NCI-H82 (cell line): ENCODE data around the gene KMO.

Experiments
- DNase-seq: peaks from one replicate; lab custom pipeline; 2025; lab: John Stamatoyannopoulos, UW

KMO gene

GRCh38 chr1:241532162-241532531 lies at the start of gene KMO:
Gene KMO, plus strand, starts transcription at chr1:241532378. Its CDS starts 67 bp downstream, at chr1:241532445.
- DNase-seq, result no peak

GRCh38 chr1:241482761-241483250 lies 49.4 kb upstream of the KMO start:
- DNase-seq, result no peak

GRCh38 chr1:241485145-241485544 lies 47.0 kb upstream of the KMO start:
- no peak for DNase-seq

GRCh38 chr1:241485554-241485992 lies 46.6 kb upstream of the KMO start:
- DNase-seq, result peak; percentile 86

GRCh38 chr1:241488739-241489138 lies 43.4 kb upstream of the KMO start:
- no peak for DNase-seq

GRCh38 chr1:241495741-241496140 lies 36.4 kb upstream of the KMO start:
- peak; percentile 46 for DNase-seq

GRCh38 chr1:241499910-241500309 lies 32.3 kb upstream of the KMO start:
- DNase-seq, result peak; percentile 72

DNA sequence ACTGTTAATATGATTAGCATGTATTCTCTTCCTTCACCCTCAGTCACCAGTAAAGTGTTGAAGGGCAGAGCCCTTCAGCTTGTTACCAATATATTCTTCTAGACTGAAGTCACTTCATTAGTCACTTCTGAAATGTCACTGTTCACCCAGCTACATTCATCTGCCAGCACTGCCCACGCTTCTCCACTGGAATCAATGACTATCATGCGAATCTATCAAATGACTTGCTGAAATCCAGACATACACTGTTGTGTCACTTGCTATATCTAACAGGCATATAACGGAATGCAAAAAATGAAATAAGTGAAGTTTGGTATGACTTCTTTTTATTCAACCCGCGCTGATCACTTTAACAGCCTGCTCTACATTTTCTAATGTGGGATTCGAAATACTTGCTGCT lies 28.7 kb upstream of the KMO start:
- DNase-seq, result no peak

- no peak for DNase-seq
Measured at GRCh38 chr1:241507189-241507863, 24.9 kb upstream of the KMO start.

GRCh38 chr1:241513378-241513777 lies 18.8 kb upstream of the KMO start:
- DNase-seq, result peak; percentile 98

GRCh38 chr1:241518476-241519307 lies 13.5 kb upstream of the KMO start:
- peak; percentile 73 for DNase-seq

DNA sequence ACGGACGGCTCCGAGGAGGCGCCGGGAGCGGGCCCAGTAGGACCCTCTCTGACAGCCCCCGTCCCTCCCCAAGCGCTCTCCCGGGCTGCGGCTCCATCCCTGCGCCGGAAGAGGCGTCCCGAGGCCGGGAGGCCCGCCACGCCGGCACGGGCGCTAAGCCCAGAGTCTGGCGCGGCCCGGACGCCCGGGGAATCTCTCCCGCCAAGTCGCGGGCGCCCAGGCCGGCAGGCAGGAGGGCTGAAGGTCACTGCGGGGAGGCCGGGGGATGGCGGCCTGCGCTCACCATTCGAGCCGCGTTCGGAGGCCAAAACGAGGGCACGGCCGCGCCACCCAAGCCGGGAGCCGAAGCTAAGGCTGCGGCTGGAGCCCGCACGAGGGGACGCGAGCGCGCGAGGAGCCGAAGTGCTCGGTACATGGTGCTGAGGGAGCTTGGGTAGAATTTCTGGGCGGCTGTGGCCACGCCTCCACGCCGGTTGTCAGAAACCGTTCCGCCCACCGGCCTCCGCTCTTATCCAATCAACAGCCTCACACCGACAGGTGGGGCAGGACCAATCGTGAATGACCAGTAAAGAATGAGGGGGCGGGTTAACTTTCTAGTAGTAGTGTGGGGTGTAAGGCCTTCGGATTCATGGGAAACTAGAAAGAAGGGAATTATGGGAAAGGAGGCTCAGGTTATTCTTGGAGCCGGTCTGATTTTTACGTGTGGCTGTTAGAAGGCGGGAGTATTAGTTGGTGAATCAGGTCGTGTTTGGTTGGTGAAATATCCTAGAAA lies 12.7 kb upstream of the KMO start, which contains the start of gene FH:
TSS of gene FH (minus strand) at position 448 of the 772 bp plus-strand sequence. CDS start at position 415, 33 bp downstream.
- peak; percentile 100 for DNase-seq

DNA sequence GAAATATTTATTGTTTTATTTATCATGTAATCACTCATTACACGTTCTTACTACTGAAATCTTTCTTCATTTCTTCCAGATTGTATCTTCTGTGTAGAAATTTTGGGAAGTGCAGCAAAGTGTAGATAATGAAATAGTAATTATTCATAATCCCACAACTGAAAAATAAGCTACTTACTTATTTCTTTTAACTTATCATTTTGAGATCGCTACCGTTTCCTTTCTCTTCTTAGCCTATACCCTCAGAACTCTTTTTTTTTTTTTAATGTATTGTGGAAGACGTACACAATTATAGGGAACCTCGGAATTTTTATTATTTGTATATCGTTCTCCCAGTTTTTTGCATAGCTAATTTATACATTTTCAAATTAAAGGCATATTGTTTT lies 12.1 kb upstream of the KMO start:
- no peak for DNase-seq

DNA sequence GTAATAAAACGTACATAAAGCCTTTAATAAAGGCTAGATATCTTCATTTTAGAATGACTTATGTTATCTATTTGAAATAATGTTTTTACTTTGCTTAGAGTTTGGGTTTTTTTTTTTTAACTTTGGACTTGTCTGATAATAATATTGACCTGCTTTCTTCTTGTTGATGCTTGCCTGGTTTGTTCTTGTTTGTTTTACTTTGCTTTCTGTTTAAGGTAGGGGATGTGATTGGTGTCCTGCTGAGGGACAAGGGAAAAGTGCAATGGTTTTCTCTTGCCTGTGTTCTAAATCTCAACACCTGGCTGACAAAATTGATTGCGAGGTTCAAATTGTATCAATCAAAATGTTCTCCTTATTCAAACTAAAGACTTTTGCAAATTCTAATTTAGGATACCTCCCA lies 10.5 kb upstream of the KMO start:
- DNase-seq, result no peak

DNA sequence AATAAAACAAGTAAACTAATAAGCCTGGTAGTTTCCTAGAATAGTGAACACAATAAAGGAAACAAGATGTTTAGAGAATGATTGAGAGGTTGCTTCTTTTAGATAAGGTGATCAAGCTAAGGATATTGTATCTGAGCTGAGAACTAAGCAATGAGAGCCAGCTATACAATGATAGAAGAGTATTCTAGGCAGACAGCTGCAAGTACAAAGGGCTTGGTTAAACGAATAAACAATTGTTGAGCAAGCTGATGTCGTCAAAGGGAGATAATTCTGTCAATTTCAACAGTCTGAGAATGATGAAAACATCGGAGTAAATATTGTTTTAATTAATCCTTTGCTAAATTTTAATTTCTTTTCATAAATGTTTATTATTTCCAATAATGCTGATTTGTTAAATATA lies 7.2 kb upstream of the KMO start:
- DNase-seq, result no peak

GRCh38 chr1:241527146-241527545 lies 5.0 kb upstream of the KMO start:
- no peak for DNase-seq

DNA sequence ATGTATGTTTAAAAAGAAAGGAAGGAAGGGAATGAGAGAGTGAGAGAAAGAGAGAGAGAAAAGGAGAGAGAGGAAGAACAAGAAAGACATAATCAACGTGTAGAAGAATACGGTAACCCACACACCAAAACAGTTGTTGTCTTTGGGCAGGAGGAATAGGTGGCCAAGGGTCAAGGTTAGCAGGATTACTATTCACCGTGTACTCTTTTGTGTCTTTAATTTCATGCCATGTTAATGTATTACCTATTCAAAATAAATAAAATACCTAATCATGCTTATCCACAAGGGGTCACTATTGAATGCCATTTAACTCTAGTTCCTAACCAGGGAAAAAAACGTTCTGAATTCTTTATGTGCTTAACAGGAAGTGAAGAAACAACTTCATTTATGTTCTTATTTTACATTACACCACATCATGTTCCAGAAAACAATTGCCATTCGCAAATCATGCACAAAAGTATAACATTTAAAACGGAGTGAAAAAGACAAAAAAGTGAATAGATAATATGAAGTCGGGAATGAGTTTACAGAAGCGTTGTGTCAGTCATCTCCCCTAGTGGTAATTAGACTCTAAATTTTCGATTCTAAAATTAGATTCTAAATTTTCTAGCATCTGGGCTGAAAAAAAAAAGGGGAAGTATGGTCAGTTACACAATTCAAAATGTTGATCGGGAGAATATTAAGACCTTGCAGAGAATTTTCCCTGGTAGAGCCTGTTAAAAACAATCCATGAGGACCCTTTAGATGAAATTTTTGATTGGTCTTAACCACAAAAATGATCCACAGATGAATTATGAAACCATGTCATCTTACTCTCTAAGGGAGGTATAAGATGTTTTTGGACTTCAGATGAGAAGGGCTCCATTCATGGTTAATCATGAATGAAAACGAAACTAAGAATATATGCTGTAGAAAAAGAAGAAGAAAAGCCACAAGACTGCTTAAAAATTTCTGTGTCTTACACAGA lies 700 bp upstream of the KMO start:
- DNase-seq, result peak; percentile 82

- DNase-seq, result no peak
Measured at GRCh38 chr1:241532864-241533263, 686 bp downstream of the KMO start.

GRCh38 chr1:241533326-241534115 lies 1.3 kb downstream of the KMO start:
- no peak for DNase-seq

GRCh38 chr1:241536304-241536703 lies 4.1 kb downstream of the KMO start:
- no peak for DNase-seq
